ENCODE measurements around the gene ZNF804B.

ZNF804B gene

GRCh38 chr7:89259085-89259484, 499.6 kb downstream of the ZNF804B start:
- Histone ChIP-seq H2BK5ac (ENCODE audit: low read depth, low read length, poor library complexity) (no peak overlapping the region), H3K14ac (ENCODE audit: low read length) (no peak overlapping the region), H2AFZ (ENCODE audit: insufficient read depth, low read length, poor library complexity) (no peak overlapping the region), H4K12ac (ENCODE audit: low read depth, low read length) (no peak overlapping the region), H3K18ac (ENCODE audit: low read length) (no peak overlapping the region), H3K23ac (ENCODE audit: low read length) (no peak overlapping the region), H3K79me1 (ENCODE audit: low read length) (no peaks in the 10 kb centered on the region), H3K9ac (ENCODE audit: low read length) (no peak overlapping the region), H3K36me3 (ENCODE audit: control insufficient read depth in 1 of 2, insufficient read depth in 2 of 2, low read length in 2 of 2) (no peaks in the 10 kb centered on the region), H4K91ac (ENCODE audit: low read depth, low read length) (no peak overlapping the region), H3K4me1 (ENCODE audit: control insufficient read depth in 1 of 2, insufficient read depth in 2 of 2, low read length in 2 of 2) (no peaks in the 10 kb centered on the region), H3K27me3 (ENCODE audit: insufficient read depth, low read length) (no peaks in the 10 kb centered on the region), H2BK12ac (ENCODE audit: low read length) (no peak overlapping the region), H3K4me2 (ENCODE audit: low read length) (no peak overlapping the region), H2AK5ac (ENCODE audit: low read length) (no peak overlapping the region), H3K27ac (ENCODE audit: low read depth, low read length) (no peak overlapping the region), H3K9me3 (ENCODE audit: insufficient read depth, low read depth, low read length) (no peaks in the 10 kb centered on the region), H3K4me3 (ENCODE audit: low read depth, low read length) (no peak overlapping the region), H3K79me2 (ENCODE audit: control insufficient read depth, insufficient read depth, low read length, poor library complexity) (no peaks in the 10 kb centered on the region), H3K4ac (ENCODE audit: low read depth, low read length) (no peak overlapping the region), H2BK120ac (ENCODE audit: insufficient read depth, low read length, poor library complexity) (no peak overlapping the region), H4K8ac (ENCODE audit: low read depth, low read length) (no peak overlapping the region)
- WGBS (ENCODE audit: extremely low coverage, insufficient coverage, insufficient read length), result no CpG with 5 or more reads among the region's 2 CpGs
- DNase-seq, result no peak

GRCh38 chr7:89264126-89264525, 504.6 kb downstream of the ZNF804B start:
- H4K12ac ChIP-seq (ENCODE audit: low read depth, low read length), result no peak overlapping the region
- H2BK5ac ChIP-seq (ENCODE audit: low read depth, low read length, poor library complexity), result no peak overlapping the region
- H3K27me3 ChIP-seq (ENCODE audit: insufficient read depth, low read length), result no peaks in the 10 kb centered on the region
- no peak overlapping the region for H2BK120ac ChIP-seq (ENCODE audit: insufficient read depth, low read length, poor library complexity)
- no peak overlapping the region for H4K8ac ChIP-seq (ENCODE audit: low read depth, low read length)
- H3K23ac ChIP-seq (ENCODE audit: low read length), result no peak overlapping the region
- no peak overlapping the region for H3K4ac ChIP-seq (ENCODE audit: low read depth, low read length)
- no peak for DNase-seq
- no peak overlapping the region for H2BK12ac ChIP-seq (ENCODE audit: low read length)
- H3K18ac ChIP-seq (ENCODE audit: low read length), result no peak overlapping the region
- H4K91ac ChIP-seq (ENCODE audit: low read depth, low read length), result no peak overlapping the region
- H2AFZ ChIP-seq (ENCODE audit: insufficient read depth, low read length, poor library complexity), result no peak overlapping the region
- H3K27ac ChIP-seq (ENCODE audit: low read depth, low read length), result no peak overlapping the region
- no peak overlapping the region for H2AK5ac ChIP-seq (ENCODE audit: low read length)
- H3K9me3 ChIP-seq (ENCODE audit: insufficient read depth, low read depth, low read length), result no peaks in the 10 kb centered on the region
- no CpG with 5 or more reads among the region's 4 CpGs for WGBS (ENCODE audit: extremely low coverage, insufficient coverage, insufficient read length)
- H3K79me1 ChIP-seq (ENCODE audit: low read length), result no peaks in the 10 kb centered on the region
- H3K4me1 ChIP-seq (ENCODE audit: control insufficient read depth in 1 of 2, insufficient read depth in 2 of 2, low read length in 2 of 2), result no peaks in the 10 kb centered on the region
- H3K79me2 ChIP-seq (ENCODE audit: control insufficient read depth, insufficient read depth, low read length, poor library complexity), result no peaks in the 10 kb centered on the region
- no peak overlapping the region for H3K9ac ChIP-seq (ENCODE audit: low read length)
- H3K4me2 ChIP-seq (ENCODE audit: low read length), result no peak overlapping the region
- H3K14ac ChIP-seq (ENCODE audit: low read length), result no peak overlapping the region
- no peaks in the 10 kb centered on the region for H3K36me3 ChIP-seq (ENCODE audit: control insufficient read depth in 1 of 2, insufficient read depth in 2 of 2, low read length in 2 of 2)
- H3K4me3 ChIP-seq (ENCODE audit: low read depth, low read length), result no peak overlapping the region

- no CpG with 5 or more reads among the region's 2 CpGs for WGBS (ENCODE audit: extremely low coverage, insufficient coverage, insufficient read length)
- Histone ChIP-seq H3K9ac (ENCODE audit: low read length) (no peak overlapping the region), H2AK5ac (ENCODE audit: low read length) (no peak overlapping the region), H2BK120ac (ENCODE audit: insufficient read depth, low read length, poor library complexity) (no peak overlapping the region), H4K12ac (ENCODE audit: low read depth, low read length) (no peak overlapping the region), H3K36me3 (ENCODE audit: control insufficient read depth in 1 of 2, insufficient read depth in 2 of 2, low read length in 2 of 2) (no peaks in the 10 kb centered on the region), H3K27ac (ENCODE audit: low read depth, low read length) (no peak overlapping the region), H3K4me2 (ENCODE audit: low read length) (no peak overlapping the region), H3K9me3 (ENCODE audit: insufficient read depth, low read depth, low read length) (no peaks in the 10 kb centered on the region), H3K79me2 (ENCODE audit: control insufficient read depth, insufficient read depth, low read length, poor library complexity) (no peaks in the 10 kb centered on the region), H2BK12ac (ENCODE audit: low read length) (no peak overlapping the region), H3K4me1 (ENCODE audit: control insufficient read depth in 1 of 2, insufficient read depth in 2 of 2, low read length in 2 of 2) (no peaks in the 10 kb centered on the region), H4K91ac (ENCODE audit: low read depth, low read length) (no peak overlapping the region), H4K8ac (ENCODE audit: low read depth, low read length) (no peak overlapping the region), H2BK5ac (ENCODE audit: low read depth, low read length, poor library complexity) (no peak overlapping the region), H3K18ac (ENCODE audit: low read length) (no peak overlapping the region), H2AFZ (ENCODE audit: insufficient read depth, low read length, poor library complexity) (no peak overlapping the region), H3K23ac (ENCODE audit: low read length) (no peak overlapping the region), H3K4ac (ENCODE audit: low read depth, low read length) (no peak overlapping the region), H3K79me1 (ENCODE audit: low read length) (no peaks in the 10 kb centered on the region), H3K4me3 (ENCODE audit: low read depth, low read length) (no peak overlapping the region), H3K27me3 (ENCODE audit: insufficient read depth, low read length) (no peaks in the 10 kb centered on the region), H3K14ac (ENCODE audit: low read length) (no peak overlapping the region)
- no peak for DNase-seq
Observed at GRCh38 chr7:89265631-89266030, 506.1 kb downstream of the ZNF804B start.

- no peak overlapping the region for H2AFZ ChIP-seq (ENCODE audit: insufficient read depth, low read length, poor library complexity)
- H3K79me1 ChIP-seq (ENCODE audit: low read length), result no peaks in the 10 kb centered on the region
- H3K9ac ChIP-seq (ENCODE audit: low read length), result no peak overlapping the region
- H3K14ac ChIP-seq (ENCODE audit: low read length), result no peak overlapping the region
- no peak overlapping the region for H3K4me2 ChIP-seq (ENCODE audit: low read length)
- H3K9me3 ChIP-seq (ENCODE audit: insufficient read depth, low read depth, low read length), result no peaks in the 10 kb centered on the region
- no peak overlapping the region for H2AK5ac ChIP-seq (ENCODE audit: low read length)
- H3K27ac ChIP-seq (ENCODE audit: low read depth, low read length), result no peak overlapping the region
- WGBS (ENCODE audit: extremely low coverage, insufficient coverage, insufficient read length), result no CpG with 5 or more reads among the region's 2 CpGs
- H4K91ac ChIP-seq (ENCODE audit: low read depth, low read length), result no peak overlapping the region
- no peak overlapping the region for H2BK5ac ChIP-seq (ENCODE audit: low read depth, low read length, poor library complexity)
- no peak for DNase-seq
- no peak overlapping the region for H3K4ac ChIP-seq (ENCODE audit: low read depth, low read length)
- no peak overlapping the region for H3K4me3 ChIP-seq (ENCODE audit: low read depth, low read length)
- H3K36me3 ChIP-seq (ENCODE audit: control insufficient read depth in 1 of 2, insufficient read depth in 2 of 2, low read length in 2 of 2), result no peaks in the 10 kb centered on the region
- no peak overlapping the region for H3K23ac ChIP-seq (ENCODE audit: low read length)
- H2BK12ac ChIP-seq (ENCODE audit: low read length), result no peak overlapping the region
- H4K12ac ChIP-seq (ENCODE audit: low read depth, low read length), result no peak overlapping the region
- no peak overlapping the region for H3K18ac ChIP-seq (ENCODE audit: low read length)
- no peaks in the 10 kb centered on the region for H3K4me1 ChIP-seq (ENCODE audit: control insufficient read depth in 1 of 2, insufficient read depth in 2 of 2, low read length in 2 of 2)
- no peaks in the 10 kb centered on the region for H3K27me3 ChIP-seq (ENCODE audit: insufficient read depth, low read length)
- H3K79me2 ChIP-seq (ENCODE audit: control insufficient read depth, insufficient read depth, low read length, poor library complexity), result no peaks in the 10 kb centered on the region
- H4K8ac ChIP-seq (ENCODE audit: low read depth, low read length), result no peak overlapping the region
- no peak overlapping the region for H2BK120ac ChIP-seq (ENCODE audit: insufficient read depth, low read length, poor library complexity)
Observed at GRCh38 chr7:89283302-89283701, 523.8 kb downstream of the ZNF804B start.
